Thyroid gland (tissue), 4 donors: ENCODE data around the gene LGR6. TPM values are rescaled to one million over a fixed set of nuclear protein-coding genes. Genes with fewer than 3 reads are reported as not detected.

ENCODE experiments used
- DNase-seq, 2 donors: peaks; one replicate each; pipeline ENCODE4 v3.0.0-alpha.2; 2019
- H3K27ac ChIP-seq, 3 donors: fragments of 200-600 bp; sonication (generic); 1 replicate in 2 of 3; 2 replicates in 1 of 3; pipeline ENCODE4 v1.5.1; 2016 to 2019; ENCODE audit warnings: mild to moderate bottlenecking in 1 of 3, moderate library complexity in 1 of 3
- H3K27me3 ChIP-seq: fragments of 200-600 bp; sonication (generic); one replicate; pipeline ENCODE4 v1.5.1; 2019
- H3K36me3 ChIP-seq, 2 donors: fragments of 200-600 bp; sonication (generic); one replicate each; pipeline ENCODE4 v1.5.1; 2016 to 2019
- H3K4me1 ChIP-seq, 2 donors: fragments of 200-600 bp; sonication (generic); one replicate each; pipeline ENCODE4 v1.5.1; 2017 to 2019
- H3K4me3 ChIP-seq, 3 donors: fragments of 200-600 bp; sonication (generic); replicated peaks in 1 of 3; 1 replicate in 2 of 3; 2 replicates in 1 of 3; pipeline ENCODE4 v1.5.1; 2016; ENCODE audit warnings: mild to moderate bottlenecking in 1 of 3
- H3K9me3 ChIP-seq: fragments of 200-600 bp; sonication (generic); one replicate; pipeline ENCODE4 v1.5.1; 2017
- POLR2A ChIP-seq, 2 donors: fragments of 450-650 bp; IDR thresholded peaks; one replicate each; pipeline ENCODE4 v1.6.1; 2017; ENCODE audit warnings: antibody characterized with exemption in 2 of 2, mild to moderate bottlenecking in 2 of 2, moderate library complexity in 1 of 2
- WGBS, 2 donors: methylation state at CpG; one replicate each; pipeline ENCODE4 v1.1.5; 2017; 5-methylcytosine and 5-hydroxymethylcytosine counted together
- intact Hi-C: fragments of 100-400 bp; cut with DNase I; formaldehyde crosslinking; loops from one replicate; pipeline ENCODE4 v1.15.1; 2023
- total RNA-seq, 4 donors: library from RNA; depleted of rRNA; stranded (reverse); fragments of >200 nt; gene quantifications; one replicate each; pipeline ENCODE4 v1.2.3, GENCODE V29; 2016
- TF ChIP-seq, protein P1 (sequence below), 6 experiments: fragments of 200-600 bp in 3 of 6; fragments of 450-650 bp in 3 of 6; sonication (generic) in 3 of 6; IDR thresholded peaks; one replicate each; pipeline ENCODE4 v1.5.1; 2016 to 2019; ENCODE audit warnings: antibody characterized with exemption in 6 of 6, mild to moderate bottlenecking in 2 of 6, inconsistent platforms in 1 of 6, moderate library complexity in 1 of 6

The LGR6 gene
- total RNA-seq, 4 donors from 2014 or later, result 2.8 to 7.0 (median 4.5) TPM

DNA sequence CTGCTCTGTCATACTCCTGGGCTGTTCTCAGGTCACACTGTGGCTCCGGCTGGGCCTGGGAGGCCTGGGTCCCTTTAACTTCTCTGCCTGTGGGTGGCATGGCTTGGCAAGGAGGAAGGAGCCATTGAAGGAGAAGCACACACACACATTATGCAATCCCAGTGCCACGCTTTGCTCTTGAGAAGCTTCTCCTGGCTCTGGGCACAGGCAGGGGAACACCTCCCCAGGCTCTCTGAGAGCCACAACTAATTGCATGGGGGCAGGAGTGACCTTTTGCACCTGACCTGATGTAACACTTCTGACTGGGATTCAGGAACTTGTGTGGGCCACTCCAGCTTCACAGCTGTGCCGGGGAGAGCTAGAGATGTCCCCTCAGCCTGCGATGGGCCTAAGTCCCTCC, 23.1 kb downstream of the LGR6 start:
- DNase-seq, result peak; percentile 80 to 89
- intact Hi-C loops, result no loop called here
- WGBS, 2 donors, result 12 to 39% methylated on average over 3 to 4 of the region's 4 CpGs
- TF ChIP-seq, protein P1, sequence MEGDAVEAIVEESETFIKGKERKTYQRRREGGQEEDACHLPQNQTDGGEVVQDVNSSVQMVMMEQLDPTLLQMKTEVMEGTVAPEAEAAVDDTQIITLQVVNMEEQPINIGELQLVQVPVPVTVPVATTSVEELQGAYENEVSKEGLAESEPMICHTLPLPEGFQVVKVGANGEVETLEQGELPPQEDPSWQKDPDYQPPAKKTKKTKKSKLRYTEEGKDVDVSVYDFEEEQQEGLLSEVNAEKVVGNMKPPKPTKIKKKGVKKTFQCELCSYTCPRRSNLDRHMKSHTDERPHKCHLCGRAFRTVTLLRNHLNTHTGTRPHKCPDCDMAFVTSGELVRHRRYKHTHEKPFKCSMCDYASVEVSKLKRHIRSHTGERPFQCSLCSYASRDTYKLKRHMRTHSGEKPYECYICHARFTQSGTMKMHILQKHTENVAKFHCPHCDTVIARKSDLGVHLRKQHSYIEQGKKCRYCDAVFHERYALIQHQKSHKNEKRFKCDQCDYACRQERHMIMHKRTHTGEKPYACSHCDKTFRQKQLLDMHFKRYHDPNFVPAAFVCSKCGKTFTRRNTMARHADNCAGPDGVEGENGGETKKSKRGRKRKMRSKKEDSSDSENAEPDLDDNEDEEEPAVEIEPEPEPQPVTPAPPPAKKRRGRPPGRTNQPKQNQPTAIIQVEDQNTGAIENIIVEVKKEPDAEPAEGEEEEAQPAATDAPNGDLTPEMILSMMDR (IDR thresholded peaks at IDR 0.05), result no peak
- no peak for TF ChIP-seq POLR2A (IDR thresholded peaks at IDR 0.05)
- Histone ChIP-seq H3K9me3 (no peaks in the 10 kb centered on the region), H3K27ac (peak overlapping the region in 2 of 3 donors; percentile 46 to 50), H3K4me1 (peaks cover 21% of the 10 kb centered on the region in 2 donors), H3K27me3 (no peaks in the 10 kb centered on the region), H3K36me3 (no peaks in the 10 kb centered on the region), H3K4me3 (no peak overlapping the region)

DNA sequence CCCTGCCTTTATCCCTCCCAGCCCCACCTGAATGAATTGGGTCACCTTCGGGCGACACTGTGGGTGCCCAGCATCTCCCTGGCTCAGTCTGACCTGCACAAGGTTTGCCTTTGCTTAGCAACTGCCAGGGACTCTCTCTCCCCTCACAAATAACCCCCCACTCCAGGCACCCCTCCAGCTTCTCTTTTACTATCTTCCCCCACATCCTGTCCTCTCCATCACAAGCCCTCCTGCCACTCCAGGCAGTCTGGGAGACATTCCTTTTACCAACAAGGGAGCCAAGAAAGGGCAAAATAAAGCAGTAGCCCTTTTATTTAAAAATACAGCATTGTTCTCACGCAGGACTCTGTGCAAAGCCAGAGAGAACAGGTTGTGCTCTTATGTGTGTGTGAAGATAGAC, 23.9 kb downstream of the LGR6 start:
- peak; percentile 41 to 55 for DNase-seq
- intact Hi-C loops, result no loop called here
- Histone ChIP-seq H3K9me3 (no peaks in the 10 kb centered on the region), H3K4me1 (peaks cover 21% of the 10 kb centered on the region in 2 donors), H3K4me3 (no peak overlapping the region), H3K36me3 (no peaks in the 10 kb centered on the region), H3K27me3 (no peaks in the 10 kb centered on the region), H3K27ac (peak overlapping the region in 2 of 3 donors; percentile 33 to 46)
- TF ChIP-seq, protein P1 (IDR thresholded peaks at IDR 0.05), result no peak
- TF ChIP-seq POLR2A (IDR thresholded peaks at IDR 0.05), result no peak
- 42 to 52% methylated on average over 3 of the region's 3 CpGs for WGBS, 2 donors

DNA sequence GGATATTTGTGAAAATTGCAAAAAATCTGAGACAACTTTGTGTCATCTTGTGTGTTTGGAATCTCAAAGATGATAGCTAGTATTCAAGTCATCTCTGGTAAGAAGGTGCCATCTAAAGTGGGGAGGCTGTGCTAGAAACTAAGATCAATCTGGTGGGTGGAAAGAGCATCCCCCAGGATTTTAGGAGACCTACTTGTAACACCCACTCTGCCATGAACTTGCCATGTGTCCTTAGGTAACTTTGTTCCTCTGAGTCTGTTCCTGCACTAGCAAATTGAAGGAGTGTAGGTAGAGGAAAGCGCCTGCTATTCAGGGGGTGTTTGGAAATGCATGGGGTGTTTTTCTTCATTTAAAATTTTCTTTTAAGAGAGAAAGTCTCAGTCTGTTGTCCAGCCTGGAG, 24.4 kb downstream of the LGR6 start:
- intact Hi-C loops, result no loop called here
- no peaks in the 10 kb centered on the region for H3K9me3 ChIP-seq
- peak overlapping the region in 2 of 3 donors; percentile 32 to 33 for H3K27ac ChIP-seq
- no peak for DNase-seq
- no peaks in the 10 kb centered on the region for H3K27me3 ChIP-seq
- WGBS, 2 donors, result 91% methylated on average over 1 of the region's 1 CpG
- H3K4me3 ChIP-seq, result no peak overlapping the region
- peaks cover 21% of the 10 kb centered on the region in 2 donors for H3K4me1 ChIP-seq
- TF ChIP-seq, protein P1 (IDR thresholded peaks at IDR 0.05), result no peak
- no peak for TF ChIP-seq POLR2A (IDR thresholded peaks at IDR 0.05)
- no peaks in the 10 kb centered on the region for H3K36me3 ChIP-seq

DNA sequence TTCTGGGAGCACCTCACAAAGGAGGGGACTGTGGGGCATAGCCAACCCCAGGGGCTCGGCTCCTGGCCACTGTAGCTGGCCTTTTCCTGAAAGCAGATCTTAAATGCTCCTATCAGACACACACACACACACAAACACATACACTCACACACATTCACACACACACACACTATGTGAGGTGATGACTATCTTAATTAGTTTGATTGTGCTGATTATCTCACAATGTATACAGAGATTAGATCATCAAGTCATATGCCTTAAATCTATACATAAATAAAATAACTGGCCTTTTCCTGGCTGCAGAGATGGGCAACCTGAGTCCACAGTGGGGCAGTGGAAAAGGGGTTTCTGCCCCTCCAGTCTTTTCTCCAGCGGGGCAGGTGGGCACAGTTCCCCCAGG, 27.1 kb downstream of the LGR6 start:
- Histone ChIP-seq H3K9me3 (no peaks in the 10 kb centered on the region), H3K4me3 (no peak overlapping the region), H3K4me1 (peaks cover 16 to 21% of the 10 kb centered on the region in 2 donors), H3K27me3 (no peaks in the 10 kb centered on the region), H3K27ac (no peak overlapping the region), H3K36me3 (no peaks in the 10 kb centered on the region)
- TF ChIP-seq, protein P1 (IDR thresholded peaks at IDR 0.05), result no peak
- no peak for TF ChIP-seq POLR2A (IDR thresholded peaks at IDR 0.05)
- DNase-seq, result no peak
- 84 to 100% methylated on average over 2 of the region's 2 CpGs for WGBS, 2 donors
- intact Hi-C loops, result no loop called here

DNA sequence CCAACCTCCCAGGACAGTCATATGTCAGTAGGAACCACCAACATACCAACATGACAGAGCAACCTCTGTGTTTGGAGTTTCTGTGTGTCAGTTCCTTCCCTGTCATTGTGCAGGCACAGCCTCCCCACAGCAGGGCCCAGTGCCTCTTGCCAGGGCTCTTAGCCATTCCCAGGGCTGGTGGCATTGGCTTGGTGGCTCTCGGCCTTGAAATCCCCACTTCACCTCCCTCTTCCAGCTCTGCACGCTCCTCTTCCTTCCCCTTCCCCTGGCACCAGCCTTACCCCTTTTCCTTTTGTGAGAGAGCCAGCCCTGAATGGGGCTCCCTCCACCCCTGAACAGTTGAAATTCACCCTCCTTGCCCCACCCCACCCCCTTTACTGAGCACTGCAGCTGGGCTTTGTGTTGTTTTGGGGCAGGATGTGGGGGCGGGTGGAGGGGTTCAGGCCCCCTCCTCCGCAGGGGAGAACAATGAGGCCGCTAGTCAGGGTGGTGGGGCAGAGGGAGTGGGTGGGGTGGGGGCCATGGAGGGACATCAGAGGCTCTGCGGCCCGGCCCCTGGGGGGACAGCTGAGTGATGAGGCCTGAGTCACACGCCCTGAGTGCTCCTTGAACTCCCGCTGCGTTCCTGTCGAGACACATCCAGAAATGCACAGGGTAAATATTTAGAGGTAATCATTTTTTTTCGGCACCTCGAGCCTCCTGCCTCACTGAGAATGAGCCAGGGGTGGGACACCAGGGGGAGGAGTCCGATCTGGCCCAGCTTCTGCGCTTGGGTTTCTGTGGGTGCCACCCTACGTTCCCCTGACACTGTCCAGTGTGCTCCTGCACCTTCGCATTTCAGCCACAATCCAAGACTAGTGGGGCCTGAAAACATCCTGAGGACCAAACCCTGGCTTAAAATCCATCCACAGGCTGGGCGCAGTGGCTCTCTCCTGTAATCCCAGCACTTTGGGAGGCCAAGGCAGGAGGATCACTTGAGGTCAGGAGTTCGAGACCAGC, 28.6 kb downstream of the LGR6 start:
- no peak overlapping the region for H3K4me3 ChIP-seq
- H3K27me3 ChIP-seq, result no peaks in the 10 kb centered on the region
- intact Hi-C loops, result no loop called here
- 71 to 76% methylated on average over 16 to 19 of the region's 19 CpGs for WGBS, 2 donors
- peaks cover 7 to 11% of the 10 kb centered on the region in 2 donors for H3K4me1 ChIP-seq
- DNase-seq, result no peak
- no peak overlapping the region for H3K27ac ChIP-seq
- TF ChIP-seq, protein P1 (IDR thresholded peaks at IDR 0.05), result no peak
- no peak for TF ChIP-seq POLR2A (IDR thresholded peaks at IDR 0.05)
- no peaks in the 10 kb centered on the region for H3K36me3 ChIP-seq
- no peaks in the 10 kb centered on the region for H3K9me3 ChIP-seq
